Breast epithelium (tissue), 4 donors: ENCODE data around the gene CTNNBL1. TPM values are rescaled to one million over a fixed set of nuclear protein-coding genes. Genes with fewer than 3 reads are reported as not detected.

ENCODE experiments used
- DNase-seq, 2 donors: peaks; one replicate each; pipeline ENCODE4 v3.0.0-alpha.2; 2019; ENCODE audit warnings: low spot score in 2 of 2
- H3K27ac ChIP-seq, 2 donors: fragments of 200-600 bp; sonication (generic) in 1 of 2; one replicate each; pipeline ENCODE4 v1.5.1; 2016 to 2019; ENCODE audit warnings: mild to moderate bottlenecking in 1 of 2
- H3K27me3 ChIP-seq, 2 donors: fragments of 200-600 bp; sonication (generic) in 1 of 2; one replicate each; pipeline versions ENCODE4 v1.5.1 to v1.6.0; 2017 to 2019; ENCODE audit warnings: control low read depth in 1 of 2, mild to moderate bottlenecking in 1 of 2
- H3K36me3 ChIP-seq: fragments of 200-600 bp; one replicate; pipeline ENCODE4 v1.5.1; 2019
- H3K4me1 ChIP-seq, 2 donors: fragments of 200-600 bp; sonication (generic); one replicate each; pipeline ENCODE4 v1.5.1; 2016 to 2019; ENCODE audit warnings: control low read depth in 1 of 2
- H3K4me3 ChIP-seq, 3 donors: fragments of 200-600 bp; sonication (generic); 1 replicate in 2 of 3; 2 replicates in 1 of 3; pipeline ENCODE4 v1.5.1; 2016 to 2019; ENCODE audit warnings: mild to moderate bottlenecking in 3 of 3, moderate library complexity in 2 of 3
- H3K9me3 ChIP-seq, 2 donors: fragments of 200-600 bp; sonication (generic) in 1 of 2; one replicate each; pipeline ENCODE4 v1.5.1; 2016 to 2019; ENCODE audit warnings: control low read depth in 1 of 2
- CTCF ChIP-seq, 3 donors: fragments of 450-650 bp; IDR thresholded peaks; one replicate each; pipeline ENCODE4 v1.5.1; 2016 to 2017; ENCODE audit warnings: antibody characterized with exemption in 3 of 3, mild to moderate bottlenecking in 3 of 3, moderate library complexity in 3 of 3
- POLR2A ChIP-seq: fragments of 450-650 bp; IDR thresholded peaks from one replicate; pipeline ENCODE4 v1.6.1; 2016; ENCODE audit warnings: antibody characterized with exemption, mild to moderate bottlenecking, moderate library complexity
- POLR2AphosphoS5 ChIP-seq, 3 donors: sonication (generic); formaldehyde crosslinking; IDR thresholded peaks; one replicate each; pipeline ENCODE4 v1.6.1; 2017; ENCODE audit warnings: antibody characterized with exemption in 3 of 3
- intact Hi-C: fragments of 100-400 bp; cut with DNase I; formaldehyde crosslinking; loops from one replicate; pipeline ENCODE4 v1.15.1; 2023; ENCODE audit warnings: low total_unique reads
- total RNA-seq, 3 donors: library from RNA; depleted of rRNA; stranded (reverse); fragments of >200 nt; gene quantifications; one replicate each; pipeline ENCODE4 v1.1.0, GENCODE V29; 2016

Gene CTNNBL1
- total RNA-seq, 3 donors from 2014 or later: 32.2 to 37.0 (median 32.4) TPM

GRCh38 chr20:37841971-37842370, 148.1 kb downstream of the CTNNBL1 start:
- Histone ChIP-seq H3K4me1 (no peaks in the 10 kb centered on the region), H3K36me3 (no peaks in the 10 kb centered on the region), H3K4me3 (no peak overlapping the region), H3K9me3 (no peaks in the 10 kb centered on the region), H3K27ac (no peak overlapping the region), H3K27me3 (no peaks in the 10 kb centered on the region)
- intact Hi-C loops: no loop called here
- TF ChIP-seq CTCF (IDR thresholded peaks at IDR 0.05) (no peak), POLR2A (no peak), POLR2AphosphoS5 (IDR thresholded peaks at IDR 0.05) (no peak)
- DNase-seq: no peak

GRCh38 chr20:37845241-37845681, 151.4 kb downstream of the CTNNBL1 start:
- peak; percentile 23 to 65 for DNase-seq
- no peaks in the 10 kb centered on the region for H3K4me1 ChIP-seq
- TF ChIP-seq POLR2AphosphoS5 (IDR thresholded peaks at IDR 0.05) (no peak), CTCF (IDR thresholded peaks at IDR 0.05) (no peak), POLR2A (no peak)
- H3K27ac ChIP-seq: no peak overlapping the region
- H3K36me3 ChIP-seq: no peaks in the 10 kb centered on the region
- no peak overlapping the region for H3K4me3 ChIP-seq
- H3K27me3 ChIP-seq: no peaks in the 10 kb centered on the region
- intact Hi-C loops: no loop called here
- no peaks in the 10 kb centered on the region for H3K9me3 ChIP-seq

GRCh38 chr20:37845878-37846277, 152.0 kb downstream of the CTNNBL1 start:
- intact Hi-C loops: no loop called here
- no peak overlapping the region for H3K27ac ChIP-seq
- no peaks in the 10 kb centered on the region for H3K36me3 ChIP-seq
- H3K4me1 ChIP-seq: no peaks in the 10 kb centered on the region
- no peaks in the 10 kb centered on the region for H3K27me3 ChIP-seq
- no peaks in the 10 kb centered on the region for H3K9me3 ChIP-seq
- no peak overlapping the region for H3K4me3 ChIP-seq
- DNase-seq: no peak
- TF ChIP-seq POLR2A (no peak), POLR2AphosphoS5 (IDR thresholded peaks at IDR 0.05) (no peak), CTCF (IDR thresholded peaks at IDR 0.05) (no peak)

GRCh38 chr20:37846573-37846972, 152.7 kb downstream of the CTNNBL1 start:
- no peaks in the 10 kb centered on the region for H3K4me1 ChIP-seq
- TF ChIP-seq POLR2AphosphoS5 (IDR thresholded peaks at IDR 0.05) (no peak), POLR2A (no peak), CTCF (IDR thresholded peaks at IDR 0.05) (no peak)
- H3K36me3 ChIP-seq: no peaks in the 10 kb centered on the region
- no peaks in the 10 kb centered on the region for H3K27me3 ChIP-seq
- no peaks in the 10 kb centered on the region for H3K9me3 ChIP-seq
- intact Hi-C loops: no loop called here
- H3K4me3 ChIP-seq: no peak overlapping the region
- H3K27ac ChIP-seq: no peak overlapping the region
- DNase-seq: no peak

- H3K4me1 ChIP-seq: no peaks in the 10 kb centered on the region
- intact Hi-C loops: no loop called here
- TF ChIP-seq CTCF (IDR thresholded peaks at IDR 0.05) (no peak), POLR2A (no peak), POLR2AphosphoS5 (IDR thresholded peaks at IDR 0.05) (no peak)
- H3K36me3 ChIP-seq: no peaks in the 10 kb centered on the region
- DNase-seq: no peak
- H3K27me3 ChIP-seq: no peaks in the 10 kb centered on the region
- H3K9me3 ChIP-seq: no peaks in the 10 kb centered on the region
- H3K4me3 ChIP-seq: no peak overlapping the region
- no peak overlapping the region for H3K27ac ChIP-seq
Observed at GRCh38 chr20:37848706-37849105, 154.9 kb downstream of the CTNNBL1 start.
